ENCODE measurements around the gene AKAP13.

AKAP13 gene

GRCh38 chr15:85763157-85763556 is 382.8 kb downstream of the AKAP13 start:
- no peaks in the 10 kb centered on the region for H3K9me3 ChIP-seq (ENCODE audit: control insufficient read depth, insufficient read depth, low read depth, low read length)
- POLR2A ChIA-PET: no interaction called here
- TF ChIP-seq ZNF394 (tag by site-specific recombination; IDR thresholded peaks at IDR 0.05; ENCODE audit: borderline replicate concordance) (no peak), ZNF623 (tag by site-specific recombination; IDR thresholded peaks at IDR 0.05) (no peak), ZNF791 (tag by site-specific recombination; IDR thresholded peaks at IDR 0.05) (no peak), ZBTB7A (tag by site-specific recombination; IDR thresholded peaks at IDR 0.05; ENCODE audit: low read depth) (no peak), ZNF600 (tag by site-specific recombination; IDR thresholded peaks at IDR 0.05) (no peak), IKZF3 (tag by site-specific recombination; IDR thresholded peaks at IDR 0.05) (no peak), PRDM2 (tag by site-specific recombination; IDR thresholded peaks at IDR 0.05; ENCODE audit: borderline replicate concordance) (no peak), WT1 (tag by site-specific recombination; IDR thresholded peaks at IDR 0.05) (no peak), ZBTB20 (tag by site-specific recombination; IDR thresholded peaks at IDR 0.05) (no peak), MYNN (tag by site-specific recombination; IDR thresholded peaks at IDR 0.05; ENCODE audit: borderline replicate concordance) (no peak), TCF7L2 (IDR thresholded peaks at IDR 0.05; ENCODE audit: borderline replicate concordance, low read depth, low read length) (no peak), ZNF558 (tag by site-specific recombination; IDR thresholded peaks at IDR 0.05) (no peak), ZNF184 (tag by site-specific recombination; IDR thresholded peaks at IDR 0.05) (no peak), ZNF544 (tag by site-specific recombination; IDR thresholded peaks at IDR 0.05) (no peak), ZNF548 (tag by site-specific recombination; IDR thresholded peaks at IDR 0.05) (no peak), ZNF354C (tag by site-specific recombination; IDR thresholded peaks at IDR 0.05; ENCODE audit: borderline replicate concordance, low read depth) (no peak), ZSCAN30 (tag by site-specific recombination; IDR thresholded peaks at IDR 0.05) (no peak), SCRT1 (tag by site-specific recombination; IDR thresholded peaks at IDR 0.05; ENCODE audit: borderline replicate concordance) (no peak), ZNF768 (tag by site-specific recombination; IDR thresholded peaks at IDR 0.05) (no peak), ZNF169 (tag by site-specific recombination; IDR thresholded peaks at IDR 0.05) (no peak)
- CTCF ChIA-PET: no interaction called here
- no peak overlapping the region for H3K27ac ChIP-seq (ENCODE audit: extremely low read depth, low read depth, low read length)
- H3K4me3 ChIP-seq (ENCODE audit: low read depth, low read length): no peak overlapping the region
- H3K4me1 ChIP-seq (ENCODE audit: control insufficient read depth, insufficient read depth, low read length): no peaks in the 10 kb centered on the region
- H3K36me3 ChIP-seq (ENCODE audit: control insufficient read depth in 2 of 2, insufficient read depth in 1 of 2, low read length in 2 of 2): peaks cover 0 to 12% of the 10 kb centered on the region in 2 experiments; a peak in 1 of 3 replicates

All from HEK293 (cell line).